Non-pigmented ciliary epithelial cell (primary cell): ENCODE measurements around the gene SHANK2.
"Not testable (repeated sequence)": the region's sequence is repeated elsewhere in the genome, so short reads cannot be mapped to it uniquely, and the experiment has no call there.

Source experiments
- DNase-seq: peaks from one replicate; pipeline ENCODE4 v3.0.0-alpha.2; 2010; ENCODE audit warnings: low read depth

The SHANK2 gene

DNA sequence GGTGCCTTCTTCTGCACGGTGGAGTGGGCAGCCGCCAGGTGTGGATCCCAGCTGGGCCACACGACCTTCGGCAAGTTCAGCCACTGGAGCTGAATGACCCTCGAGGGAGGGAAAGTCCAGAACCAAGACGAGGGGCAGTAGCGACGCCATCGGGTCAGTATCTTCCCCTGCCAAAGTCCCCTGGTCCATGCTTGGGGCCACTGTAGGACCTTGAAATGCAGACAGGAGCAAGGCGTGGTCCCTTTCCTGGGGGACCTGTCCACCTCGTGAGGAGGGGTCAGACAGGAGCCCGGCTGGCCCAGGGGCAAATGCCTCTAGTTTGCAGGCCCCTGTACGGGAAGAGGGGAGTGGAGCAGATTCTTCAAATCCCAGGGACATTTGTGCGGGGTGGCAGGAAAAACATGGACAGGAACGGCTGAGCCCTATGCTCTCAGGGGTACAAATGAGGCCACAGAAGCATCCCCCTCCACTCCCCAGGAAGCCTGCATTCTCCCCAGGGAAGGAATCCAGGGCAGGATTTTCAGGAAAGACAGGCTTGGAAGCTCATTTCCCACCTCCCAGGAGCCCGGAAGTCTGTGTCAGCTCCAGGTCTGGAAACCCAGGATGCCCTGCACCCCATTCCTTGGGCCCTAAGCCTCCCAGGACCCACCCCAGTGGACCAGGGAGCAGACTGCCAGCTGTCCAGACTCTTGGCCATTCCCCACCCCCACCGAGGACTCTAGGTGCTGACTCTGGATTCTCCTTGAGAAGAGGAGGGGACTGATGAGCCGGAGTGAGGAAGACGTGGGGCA is 6.6 kb downstream of the SHANK2 start:
- DNase-seq, result no peak

- no peak for DNase-seq
Measured at GRCh38 chr11:71244116-71244810, 8.1 kb downstream of the SHANK2 start.

- DNase-seq, result no peak
Measured at GRCh38 chr11:71242391-71242790, 10.0 kb downstream of the SHANK2 start.

DNA sequence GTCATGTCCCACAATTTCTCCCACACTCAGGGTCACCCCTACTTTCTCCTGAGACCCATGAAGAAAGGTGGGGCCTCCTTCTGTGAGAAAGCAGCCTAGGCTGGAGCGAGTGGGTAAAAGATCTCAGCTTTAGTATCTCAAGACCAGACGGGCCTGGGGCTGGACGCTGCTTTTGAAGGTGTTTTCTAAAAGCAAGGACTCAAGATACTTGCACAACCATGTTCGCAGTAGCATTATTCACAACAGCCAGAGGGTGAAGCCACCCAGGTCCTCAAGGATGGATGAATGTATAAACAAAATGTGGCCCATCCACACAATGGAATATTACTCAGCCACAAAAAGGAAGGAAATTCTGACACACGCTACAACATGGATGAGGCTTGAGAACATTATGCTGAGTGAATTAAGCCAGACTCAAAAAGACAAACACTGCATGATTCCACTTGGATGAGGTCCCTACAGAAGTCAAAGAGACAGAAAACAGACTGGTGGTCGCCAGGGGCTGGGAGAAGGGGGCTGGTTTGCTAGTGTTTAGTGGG is 10.6 kb downstream of the SHANK2 start:
- no peak for DNase-seq

- DNase-seq, result peak; percentile 45
Measured at GRCh38 chr11:71240865-71241691, 11.3 kb downstream of the SHANK2 start.

- DNase-seq, result no peak
Measured at GRCh38 chr11:71240061-71240690, 12.2 kb downstream of the SHANK2 start.

- DNase-seq, result no peak
Measured at GRCh38 chr11:71239581-71239980, 12.8 kb downstream of the SHANK2 start.

- DNase-seq, result no peak
Measured at GRCh38 chr11:71238941-71239340, 13.4 kb downstream of the SHANK2 start.

DNA sequence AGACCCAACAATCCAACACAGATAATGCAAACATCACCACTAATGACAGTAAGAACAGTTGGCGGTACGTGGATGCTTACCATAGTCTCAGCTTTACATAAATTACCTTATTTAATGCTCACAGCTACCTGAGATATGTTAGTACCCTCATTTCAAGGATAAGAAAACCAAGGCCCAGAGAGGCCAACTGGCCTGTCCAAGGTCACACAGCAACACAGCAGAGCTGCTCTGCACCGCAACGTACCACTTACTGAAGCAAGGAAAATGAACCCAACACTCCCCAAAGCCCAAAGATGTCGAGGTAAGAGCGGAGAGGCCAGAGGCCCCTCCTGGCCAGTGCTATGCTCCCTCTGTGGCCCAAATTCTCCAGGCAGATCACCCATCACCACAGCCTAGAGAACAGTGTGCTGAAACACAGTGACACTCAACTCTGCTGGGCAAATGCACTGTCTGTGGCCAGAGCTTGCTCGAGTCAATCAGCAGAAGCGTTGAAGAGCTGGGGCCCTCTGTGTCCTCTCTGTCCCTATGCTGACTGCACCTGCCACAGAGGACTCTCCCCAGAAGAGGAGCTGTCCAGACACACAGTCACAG is 14.0 kb downstream of the SHANK2 start:
- DNase-seq, result no peak

DNA sequence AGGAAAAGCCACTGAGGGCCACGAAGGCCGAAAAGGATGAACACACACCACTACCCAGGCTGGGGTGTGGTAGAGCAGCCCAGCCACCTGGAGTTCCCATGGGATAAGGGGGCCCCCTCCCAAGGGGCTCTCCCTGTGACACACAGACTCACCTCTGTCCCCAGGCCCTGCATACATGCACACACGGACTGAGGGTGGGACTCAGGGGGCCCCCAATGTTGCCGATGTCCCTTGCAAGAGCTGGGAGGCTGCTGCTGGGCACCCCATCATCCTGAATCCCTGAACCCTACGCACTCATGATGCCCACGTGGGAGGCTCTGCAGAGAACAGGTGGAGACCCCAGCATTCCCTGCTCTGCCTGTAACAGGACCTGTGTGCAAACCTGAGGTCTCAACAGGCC is 14.5 kb downstream of the SHANK2 start:
- DNase-seq, result no peak

DNA sequence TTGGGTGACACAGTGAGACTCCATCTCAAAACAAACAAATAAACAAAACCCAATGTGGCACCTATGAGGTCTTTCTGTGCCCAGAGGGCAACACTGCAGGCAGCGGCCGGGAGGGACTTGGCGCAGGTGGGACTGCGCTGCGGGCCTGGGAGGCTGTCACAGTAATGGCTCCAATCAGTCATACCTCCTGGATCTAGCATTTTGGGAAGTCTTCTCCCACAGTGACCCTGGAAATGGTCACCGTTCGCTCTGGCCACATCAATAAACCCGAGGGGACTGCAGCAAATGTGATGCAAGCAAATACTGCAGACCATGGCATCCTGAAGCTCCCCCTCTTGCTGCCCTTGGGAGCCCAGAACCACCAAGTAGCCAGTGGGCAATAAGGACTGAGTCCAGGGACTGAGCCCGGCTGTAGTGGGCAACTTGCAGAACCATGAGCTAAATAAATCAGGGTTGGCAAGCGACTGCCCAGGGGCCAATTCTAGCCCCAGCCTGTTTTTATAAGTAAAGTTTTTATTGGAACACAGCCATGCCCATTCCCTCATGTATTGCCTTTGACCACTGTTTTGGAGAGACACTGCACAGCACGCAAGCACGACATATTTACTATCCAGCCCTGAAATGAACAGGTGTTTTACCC is 15.4 kb downstream of the SHANK2 start:
- DNase-seq, result no peak

DNA sequence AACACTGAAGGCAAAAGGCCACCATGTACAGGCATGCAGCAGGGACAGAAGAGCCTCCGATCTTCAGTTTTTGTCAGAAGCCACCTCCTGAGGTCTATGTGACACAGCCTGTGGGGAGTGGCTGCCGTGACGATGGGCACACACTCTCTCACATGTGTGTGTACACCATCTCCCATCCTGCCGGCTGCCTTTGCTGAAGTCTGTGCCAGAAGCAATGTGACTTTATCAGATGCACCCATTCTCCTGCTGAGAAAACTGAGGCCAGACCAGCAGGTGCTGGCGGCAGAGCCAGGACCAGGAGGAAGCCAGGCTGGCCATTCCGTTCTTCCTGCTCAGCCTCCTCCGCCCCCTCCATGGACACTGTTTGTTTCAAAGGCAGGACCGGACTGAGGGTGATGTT is 16.7 kb downstream of the SHANK2 start:
- DNase-seq, result no peak

DNA sequence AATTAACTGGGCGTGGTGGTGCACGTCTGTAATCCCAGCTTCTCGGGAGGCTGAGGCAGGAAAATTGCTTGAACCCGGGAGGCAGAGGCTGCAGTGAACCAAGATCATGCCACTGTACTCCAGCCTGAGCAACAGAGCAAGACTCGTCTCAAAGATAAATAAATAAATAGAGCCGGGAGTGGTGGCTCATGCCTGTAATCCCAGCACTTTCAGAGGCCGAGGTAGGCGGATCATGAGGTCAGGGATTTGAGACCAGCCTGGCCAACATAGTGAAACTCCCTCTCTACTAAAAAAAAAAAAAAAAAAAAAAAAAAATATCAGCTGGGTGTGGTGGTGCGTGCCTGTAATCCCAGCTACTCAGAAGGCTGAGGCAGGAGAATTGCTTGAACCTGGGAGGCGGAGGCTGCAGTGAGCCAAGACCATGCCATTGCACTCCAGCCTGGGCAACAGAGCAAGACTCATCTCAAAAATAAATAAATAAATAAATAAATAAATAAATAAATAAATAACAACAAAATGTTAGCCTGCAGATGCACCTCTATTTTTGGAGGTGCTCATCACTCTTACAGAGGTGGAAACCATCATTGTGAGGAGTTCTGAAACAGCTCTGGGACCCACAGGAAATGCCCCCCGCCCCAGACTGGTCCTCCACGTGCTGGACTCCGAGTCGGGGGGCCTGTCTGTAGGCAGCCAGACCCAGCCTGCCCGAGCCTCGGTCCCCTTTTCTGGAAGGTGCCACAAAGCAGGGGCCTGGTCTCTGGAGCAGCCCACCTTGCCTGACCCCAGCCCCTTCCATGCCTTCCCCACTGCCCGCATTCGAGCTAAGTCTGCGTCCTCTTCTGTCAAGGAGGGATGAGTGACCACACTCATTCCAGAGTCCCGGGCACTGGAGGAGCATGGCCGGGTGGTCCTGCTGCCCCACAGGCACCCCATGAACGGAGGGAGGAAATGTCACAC is 18.2 kb downstream of the SHANK2 start:
- not testable (repeated sequence) for DNase-seq

DNA sequence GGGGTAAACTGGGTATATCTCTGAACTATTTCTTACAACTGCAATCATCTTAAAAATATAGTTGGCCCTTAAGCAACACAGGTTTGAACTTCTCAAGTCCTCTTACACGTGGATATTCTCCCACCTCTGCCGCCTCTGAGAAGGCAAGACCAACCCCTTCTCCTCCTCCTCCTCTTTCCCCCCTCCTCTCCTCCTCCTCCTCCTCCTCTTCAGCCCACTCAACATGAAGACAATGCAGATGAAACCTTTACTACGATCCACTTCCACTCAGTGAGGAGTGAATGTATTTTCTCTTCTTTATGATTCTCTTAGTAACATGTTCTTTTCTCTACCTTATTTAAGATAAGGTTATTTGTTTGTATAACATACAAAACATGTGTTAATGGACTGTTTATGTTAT is 20.0 kb downstream of the SHANK2 start:
- no peak for DNase-seq

GRCh38 chr11:71228961-71229360 is 23.4 kb downstream of the SHANK2 start:
- no peak for DNase-seq

- DNase-seq, result no peak
Measured at GRCh38 chr11:71227058-71227659, 25.2 kb downstream of the SHANK2 start.

GRCh38 chr11:71223671-71224660 is 28.4 kb downstream of the SHANK2 start:
- no peak for DNase-seq

- no peak for DNase-seq
Measured at GRCh38 chr11:71223081-71223405, 29.3 kb downstream of the SHANK2 start.
